ENCODE measurements around the gene RBM4B. TPM values are rescaled to one million over a fixed set of nuclear protein-coding genes. Genes with fewer than 3 reads are reported as not detected.

Gene RBM4B
- total and polyA plus RNA-seq, 2 experiments from 2014 or later: 28.0 to 31.0 TPM

- H3K27ac Mint-ChIP-seq: peak overlapping the region; percentile 49; the same call in 1 of the 2 replicates
- Histone ChIP-seq H3K27ac (ENCODE audit: low read depth) (peak overlapping the region; percentile 90), H3K36me3 (ENCODE audit: insufficient read depth) (peaks cover 26% of the 10 kb centered on the region)
These were observed 41.3 kb downstream of the RBM4B start for GRCh38 chr11:66636411-66636810.

More at GRCh38 chr11:66636411-66636810, 41.3 kb downstream of the RBM4B start:
- DNase-seq (ENCODE audit: low spot score) (no peak), ATAC-seq (no peak)
- TF ChIP-seq POLR2AphosphoS5 (IDR thresholded peaks at IDR 0.05; ENCODE audit: low read depth) (no peak), JUNB (IDR thresholded peaks at IDR 0.05; ENCODE audit: unreplicated experiment) (no peak), NANOG (IDR thresholded peaks at IDR 0.05; ENCODE audit: borderline replicate concordance) (no peak), EZH2 (IDR thresholded peaks at IDR 0.05; ENCODE audit: low read depth, unreplicated experiment) (no peak), REST (IDR thresholded peaks at IDR 0.05; ENCODE audit: unreplicated experiment) (no peak), EZH2phosphoT487 (IDR thresholded peaks at IDR 0.05; ENCODE audit: unreplicated experiment) (no peak), ZNF114 (CRISPR knock-in tag; IDR thresholded peaks at IDR 0.05) (no peak), ZNF331 (CRISPR knock-in tag; IDR thresholded peaks at IDR 0.05; ENCODE audit: low read depth) (no peak), CTCF (conservative IDR thresholded peaks at IDR 0.05; ENCODE audit: low read depth in 2 of 2) (no peak), ZNF462 (CRISPR knock-in tag; IDR thresholded peaks at IDR 0.05) (no peak), CREB1 (CRISPR knock-in tag; IDR thresholded peaks at IDR 0.05; ENCODE audit: low read depth) (no peak), STAT1 (IDR thresholded peaks at IDR 0.05; ENCODE audit: unreplicated experiment) (no peak), ETS1 (IDR thresholded peaks at IDR 0.05) (no peak)
- H3K9me2 ChIP-seq (ENCODE audit: insufficient read depth): no peaks in the 10 kb centered on the region
- Mint-ChIP-seq H3K9me3 (peaks cover 4% of the 10 kb centered on the region; the same call in 1 of the 3 replicates), H3K36me3 (ENCODE audit: low read depth) (peaks cover 63% of the 10 kb centered on the region), H3K27me3 (ENCODE audit: insufficient read depth, low read depth, poor library complexity) (peaks cover 24% of the 10 kb centered on the region), H3K4me1 (peaks cover 33% of the 10 kb centered on the region), H3K4me3 (no peak overlapping the region)
- H3K79me2 ChIP-seq (replicated peaks; ENCODE audit: insufficient read depth): peaks cover 89% of the 10 kb centered on the region
- H3K27me3 ChIP-seq (ENCODE audit: insufficient read depth): no peaks in the 10 kb centered on the region
- no peak overlapping the region for H3K4me2 ChIP-seq
- no peak overlapping the region for H2AFZ ChIP-seq
- H3K4me1 ChIP-seq (ENCODE audit: insufficient read depth): peaks cover 22% of the 10 kb centered on the region
- peaks cover 36% of the 10 kb centered on the region for H3F3A ChIP-seq (replicated peaks; ENCODE audit: low read depth)
- no peak overlapping the region for H3K4me3 ChIP-seq
- H4K20me1 ChIP-seq (replicated peaks; ENCODE audit: insufficient read depth): peaks cover 56% of the 10 kb centered on the region
